GM18858 (cell line): ENCODE data around the gene LZTR1.
"Not testable (repeated sequence)": the region's sequence is repeated elsewhere in the genome, so short reads cannot be mapped to it uniquely, and the experiment has no call there.

Experiments
- ATAC-seq: cut with Tn5 transposase; IDR thresholded peaks from one replicate; pipeline ENCODE4 v1.9.1; 2021; ENCODE audit not compliant: unreplicated experiment

Gene LZTR1

GRCh38 chr22:21032037-21032867, 50.2 kb downstream of the LZTR1 start, which contains the start of gene SLC7A4:
Gene SLC7A4 (minus strand): TSS chr22:21032561. CDS start chr22:21031812, 749 bp downstream.
- ATAC-seq = no peak

GRCh38 chr22:21032868-21033688, 51.0 kb downstream of the LZTR1 start:
- ATAC-seq = no peak

- no peak for ATAC-seq
Observed at GRCh38 chr22:21033895-21034294, 51.8 kb downstream of the LZTR1 start.

GRCh38 chr22:21034989-21035388, 52.9 kb downstream of the LZTR1 start:
- no peak for ATAC-seq

GRCh38 chr22:21038405-21038804, 56.3 kb downstream of the LZTR1 start:
- no peak for ATAC-seq

GRCh38 chr22:21039158-21039557, 57.1 kb downstream of the LZTR1 start:
- ATAC-seq = not testable (repeated sequence)

- no peak for ATAC-seq
Observed at GRCh38 chr22:21041937-21042336, 59.8 kb downstream of the LZTR1 start.

GRCh38 chr22:21042978-21043859, 61.1 kb downstream of the LZTR1 start:
- ATAC-seq = no peak

GRCh38 chr22:21043860-21044535, 61.9 kb downstream of the LZTR1 start:
- ATAC-seq = no peak

- ATAC-seq = no peak
Observed at GRCh38 chr22:21044931-21045584, 63.0 kb downstream of the LZTR1 start.

- ATAC-seq = no peak
Observed at GRCh38 chr22:21045585-21046294, 63.6 kb downstream of the LZTR1 start, which contains the start of gene LRRC74B. Gene LRRC74B (plus strand): TSS chr22:21045946. CDS start chr22:21045987, 41 bp downstream.

- no peak for ATAC-seq
Observed at GRCh38 chr22:21047035-21047661, 65.1 kb downstream of the LZTR1 start.

- ATAC-seq = no peak
Observed at GRCh38 chr22:21047730-21048129, 65.6 kb downstream of the LZTR1 start.

- not testable (repeated sequence) for ATAC-seq
Observed at GRCh38 chr22:21048448-21048847, 66.4 kb downstream of the LZTR1 start.
